Measurements from ENCODE around the gene SCARB1.

GRCh38 chr12:124813782-124814181 is 49.9 kb downstream of the SCARB1 start:
- TF ChIP-seq, protein P1, sequence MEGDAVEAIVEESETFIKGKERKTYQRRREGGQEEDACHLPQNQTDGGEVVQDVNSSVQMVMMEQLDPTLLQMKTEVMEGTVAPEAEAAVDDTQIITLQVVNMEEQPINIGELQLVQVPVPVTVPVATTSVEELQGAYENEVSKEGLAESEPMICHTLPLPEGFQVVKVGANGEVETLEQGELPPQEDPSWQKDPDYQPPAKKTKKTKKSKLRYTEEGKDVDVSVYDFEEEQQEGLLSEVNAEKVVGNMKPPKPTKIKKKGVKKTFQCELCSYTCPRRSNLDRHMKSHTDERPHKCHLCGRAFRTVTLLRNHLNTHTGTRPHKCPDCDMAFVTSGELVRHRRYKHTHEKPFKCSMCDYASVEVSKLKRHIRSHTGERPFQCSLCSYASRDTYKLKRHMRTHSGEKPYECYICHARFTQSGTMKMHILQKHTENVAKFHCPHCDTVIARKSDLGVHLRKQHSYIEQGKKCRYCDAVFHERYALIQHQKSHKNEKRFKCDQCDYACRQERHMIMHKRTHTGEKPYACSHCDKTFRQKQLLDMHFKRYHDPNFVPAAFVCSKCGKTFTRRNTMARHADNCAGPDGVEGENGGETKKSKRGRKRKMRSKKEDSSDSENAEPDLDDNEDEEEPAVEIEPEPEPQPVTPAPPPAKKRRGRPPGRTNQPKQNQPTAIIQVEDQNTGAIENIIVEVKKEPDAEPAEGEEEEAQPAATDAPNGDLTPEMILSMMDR (IDR thresholded peaks at IDR 0.05), result no peak
- TF ChIP-seq ZFX (IDR thresholded peaks at IDR 0.05; ENCODE audit: borderline replicate concordance), result no peak

All from 22Rv1 (cell line).